Epithelial cell of esophagus (primary cell): ENCODE measurements around the gene KCNK5.

ENCODE experiments used
- DNase-seq: peaks from one replicate; pipeline ENCODE4 v3.0.0; 2010; ENCODE audit warnings: low read depth
- H3K4me3 ChIP-seq: 2 replicates; pipeline ENCODE4 v1.5.1; 2011; ENCODE audit warnings: mild to moderate bottlenecking, low read length, control low read depth
- CTCF ChIP-seq: IDR thresholded peaks from 2 replicates; pipeline ENCODE4 v1.5.1; 2011; ENCODE audit warnings: low read depth, mild to moderate bottlenecking, low read length, control low read depth, inconsistent platforms; ENCODE audit not compliant: insufficient read depth; ENCODE audit errors: missing control alignments

KCNK5 gene

GRCh38 chr6:39199231-39199940 lies 29.9 kb downstream of the KCNK5 start:
- no peak for DNase-seq
- H3K4me3 ChIP-seq, result no peak overlapping the region
- TF ChIP-seq CTCF, result no peak

GRCh38 chr6:39198528-39198927 lies 30.7 kb downstream of the KCNK5 start:
- no peak overlapping the region for H3K4me3 ChIP-seq
- DNase-seq, result no peak
- no peak for TF ChIP-seq CTCF

- no peak for TF ChIP-seq CTCF
- DNase-seq, result no peak
- H3K4me3 ChIP-seq, result no peak overlapping the region
These were observed 31.3 kb downstream of the KCNK5 start for GRCh38 chr6:39197922-39198500.

GRCh38 chr6:39197521-39197920 lies 31.8 kb downstream of the KCNK5 start:
- TF ChIP-seq CTCF, result no peak
- no peak overlapping the region for H3K4me3 ChIP-seq
- no peak for DNase-seq

GRCh38 chr6:39196673-39197091 lies 32.6 kb downstream of the KCNK5 start:
- DNase-seq, result peak; percentile 20
- no peak for TF ChIP-seq CTCF
- H3K4me3 ChIP-seq, result no peak overlapping the region

GRCh38 chr6:39195792-39196385 lies 33.4 kb downstream of the KCNK5 start:
- H3K4me3 ChIP-seq, result no peak overlapping the region
- no peak for TF ChIP-seq CTCF
- no peak for DNase-seq
